Activated B cell treated with CpG ODN at 0.5 μM for 24 hours (primary cell): ENCODE measurements around the gene ANXA2. TPM values are rescaled to one million over a fixed set of nuclear protein-coding genes. Genes with fewer than 3 reads are reported as not detected.
A peak's percentile ranks its signal among the peaks of the same experiment; 100 is the strongest.
"Not testable (repeated sequence)": the region's sequence is repeated elsewhere in the genome, so short reads cannot be mapped to it uniquely, and the experiment has no call there.

Experiments
- ATAC-seq: fragments of 200-7000 bp; cut with Tn5 transposase; one replicate; pipeline ENCODE4 v1.10.0; 2021; ENCODE audit warnings: low read depth, mild to moderate bottlenecking, moderate library complexity
- CTCF ChIA-PET: fragments of 350-600 bp; sonication (Branson Sonifier 250); formaldehyde crosslinking; loops from one replicate; lab custom pipeline; 2021; ENCODE audit warnings: antibody characterized with exemption; lab: Charles Lee
- POLR2A ChIA-PET: fragments of 350-600 bp; sonication (Branson Sonifier 250); formaldehyde crosslinking; loops from one replicate; lab custom pipeline; 2021; ENCODE audit warnings: antibody characterized with exemption; lab: Charles Lee
- DNase-seq: peaks from one replicate; pipeline ENCODE4 v3.0.0; 2022
- H3K27ac Mint-ChIP-seq: one replicate; pipeline ENCODE4 v1.8.0; 2020; ENCODE audit warnings: mixed read lengths
- H3K27me3 Mint-ChIP-seq: one replicate; pipeline ENCODE4 v1.8.0; 2021; ENCODE audit warnings: mixed read lengths
- H3K36me3 Mint-ChIP-seq: one replicate; pipeline ENCODE4 v1.8.0; 2021; ENCODE audit warnings: low read depth, mixed read lengths
- H3K4me1 Mint-ChIP-seq: one replicate; pipeline ENCODE4 v1.8.0; 2021; ENCODE audit warnings: mixed read lengths
- H3K4me3 Mint-ChIP-seq: one replicate; pipeline ENCODE4 v1.8.0; 2020; ENCODE audit warnings: mild to moderate bottlenecking, mixed read lengths
- H3K9me3 Mint-ChIP-seq: one replicate; pipeline ENCODE4 v1.8.0; 2020; ENCODE audit warnings: mixed read lengths
- CTCF ChIP-seq: fragments of 200-600 bp; IDR thresholded peaks from one replicate; pipeline ENCODE4 v1.8.0; 2022; ENCODE audit warnings: antibody characterized with exemption, mild to moderate bottlenecking
- intact Hi-C: fragments of 100-400 bp; cut with micrococcal nuclease; formaldehyde crosslinking; loops from one replicate; pipeline ENCODE4 v1.15.1; 2024
- total RNA-seq: library from RNA; stranded (reverse); gene quantifications from 2 replicates; pipeline ENCODE4 v1.2.3, GENCODE V29; 2022

The ANXA2 gene
- total RNA-seq, 1 donor from 2014 or later, result 218 TPM

GRCh38 chr15:60364612-60364924 lies 33.2 kb downstream of the ANXA2 start:
- CTCF ChIA-PET, result interaction anchor here (8.4 kb wide), 1 partner anchor 155 kb away, joined by 140 read pairs; no protein-coding TSS in a partner anchor
- Mint-ChIP-seq H3K9me3 (no peaks in the 10 kb centered on the region), H3K4me1 (peaks cover 2% of the 10 kb centered on the region), H3K27me3 (no peaks in the 10 kb centered on the region), H3K27ac (no peak overlapping the region), H3K4me3 (no peak overlapping the region), H3K36me3 (peaks cover 58% of the 10 kb centered on the region)
- POLR2A ChIA-PET, result no interaction called here
- no peak for DNase-seq
- TF ChIP-seq CTCF, result no peak
- intact Hi-C loops, result no loop called here
- ATAC-seq, result no peak

GRCh38 chr15:60363903-60364611 lies 33.7 kb downstream of the ANXA2 start:
- intact Hi-C loops, result no loop called here
- Mint-ChIP-seq H3K4me1 (peaks cover 3% of the 10 kb centered on the region), H3K27ac (no peak overlapping the region), H3K36me3 (peaks cover 58% of the 10 kb centered on the region), H3K9me3 (no peaks in the 10 kb centered on the region), H3K4me3 (no peak overlapping the region), H3K27me3 (no peaks in the 10 kb centered on the region)
- DNase-seq (no peak), ATAC-seq (no peak)
- CTCF ChIA-PET, result interaction anchor here (0.8 to 8.4 kb wide), 3 partner anchors 9 to 155 kb away, joined by 3 to 140 read pairs (median 5); no protein-coding TSS in a partner anchor
- POLR2A ChIA-PET, result interaction anchor here (0.6 kb wide), 1 partner anchor 37 kb away, joined by 4 read pairs; no protein-coding TSS in a partner anchor
- TF ChIP-seq CTCF, result no peak

GRCh38 chr15:60363087-60363549 lies 34.7 kb downstream of the ANXA2 start:
- Mint-ChIP-seq H3K4me3 (no peak overlapping the region), H3K9me3 (no peaks in the 10 kb centered on the region), H3K27me3 (no peaks in the 10 kb centered on the region), H3K4me1 (peaks cover 3% of the 10 kb centered on the region), H3K27ac (no peak overlapping the region), H3K36me3 (peaks cover 64% of the 10 kb centered on the region)
- ChIA-PET POLR2A (no interaction called here), CTCF (interaction anchor here (1.8 to 8.4 kb wide), 2 partner anchors 81 to 156 kb away, joined by 5 to 140 read pairs; no protein-coding TSS in a partner anchor)
- ATAC-seq, result no peak
- intact Hi-C loops, result no loop called here
- TF ChIP-seq CTCF, result no peak
- no peak for DNase-seq

GRCh38 chr15:60362321-60363086 lies 35.3 kb downstream of the ANXA2 start:
- POLR2A ChIA-PET, result no interaction called here
- Mint-ChIP-seq H3K4me1 (peaks cover 3% of the 10 kb centered on the region), H3K27ac (no peak overlapping the region), H3K9me3 (no peaks in the 10 kb centered on the region), H3K36me3 (peaks cover 68% of the 10 kb centered on the region), H3K4me3 (no peak overlapping the region), H3K27me3 (no peaks in the 10 kb centered on the region)
- no peak for ATAC-seq
- TF ChIP-seq CTCF, result no peak
- intact Hi-C loops, result no loop called here
- DNase-seq, result no peak
- CTCF ChIA-PET, result interaction anchor here (1.8 to 8.4 kb wide), 2 partner anchors 82 to 157 kb away, joined by 5 to 140 read pairs; no protein-coding TSS in a partner anchor

GRCh38 chr15:60359738-60360137 lies 38.0 kb downstream of the ANXA2 start:
- peaks cover 91% of the 10 kb centered on the region for H3K36me3 Mint-ChIP-seq
- intact Hi-C loops, result loop anchor here (1.0 to 10.0 kb wide), 4 partner anchors 85 to 1475 kb away; no protein-coding TSS in a partner anchor
- POLR2A ChIA-PET, H3K4me3 Mint-ChIP-seq, H3K9me3 Mint-ChIP-seq, H3K4me1 Mint-ChIP-seq, DNase-seq, H3K27ac Mint-ChIP-seq, H3K27me3 Mint-ChIP-seq: not testable (repeated sequence)
- peak; percentile 72 for ATAC-seq
- CTCF ChIA-PET, result interaction anchor here (0.6 to 8.4 kb wide), 15 partner anchors 9 to 670 kb away, joined by 3 to 140 read pairs (median 4); no protein-coding TSS in a partner anchor
